Measurements from ENCODE around the gene SCN2B. TPM values are rescaled to one million over a fixed set of nuclear protein-coding genes. Genes with fewer than 3 reads are reported as not detected.
A peak's percentile ranks its signal among the peaks of the same experiment; 100 is the strongest.
"Not testable (repeated sequence)": the region's sequence is repeated elsewhere in the genome, so short reads cannot be mapped to it uniquely, and the experiment has no call there.

Gene SCN2B
- total and polyA plus RNA-seq, 8 donors: 0.12 to 0.92 (median 0.29) TPM; not detected in 3

GRCh38 chr11:118186346-118187107 is 10.1 kb upstream of the SCN2B start:
- 19 to 54% (median 45%) methylated on average over 6 of the region's 6 CpGs for WGBS, 5 donors
- no peak for DNase-seq
- no peak overlapping the region for H3K27ac ChIP-seq

DNA sequence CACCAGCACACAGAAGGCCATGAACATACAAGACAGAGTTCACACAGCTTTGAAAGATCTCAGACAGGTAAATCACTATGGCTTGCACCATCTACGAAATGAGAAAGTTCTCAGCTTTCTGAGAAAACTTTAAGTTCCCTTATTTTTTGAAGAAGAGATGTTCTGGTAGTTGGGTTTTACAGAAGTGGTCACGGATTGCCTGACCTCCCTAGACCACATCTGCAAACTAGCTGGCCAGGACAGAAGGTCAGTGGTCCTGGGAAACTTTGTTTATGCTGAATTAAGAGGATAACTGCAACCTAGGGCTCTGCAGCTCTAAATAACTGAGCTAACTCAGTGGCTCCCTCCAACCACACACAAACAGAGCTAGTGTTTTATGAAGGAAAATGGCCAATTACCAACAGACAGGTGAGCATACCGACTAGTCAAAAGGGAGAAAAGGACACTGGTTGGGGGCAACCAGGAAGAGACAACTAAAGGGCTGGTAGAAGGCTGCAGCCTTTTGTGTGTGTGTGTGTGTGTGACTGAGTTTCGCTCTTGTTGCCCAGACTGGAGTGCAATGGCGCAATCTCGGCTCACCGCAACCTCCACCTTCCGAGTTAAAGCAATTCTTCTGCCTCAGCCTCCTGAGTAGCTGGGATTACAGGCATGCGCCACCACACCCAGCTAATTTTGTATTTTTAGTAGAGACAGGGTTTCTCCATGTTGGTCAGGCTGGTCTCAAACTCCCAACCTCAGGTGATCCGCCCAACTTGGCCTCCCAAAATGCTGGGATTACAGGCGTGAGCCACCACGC is 8.5 kb upstream of the SCN2B start:
- no peaks in the 10 kb centered on the region for H3K9me3 ChIP-seq
- DNase-seq: no peak
- H3K36me3 ChIP-seq: no peaks in the 10 kb centered on the region
- H3K27ac ChIP-seq: peak overlapping the region in 2 of 5 donors; percentile 19 to 33
- no peak overlapping the region for H3K4me3 ChIP-seq
- intact Hi-C loops (cut with DNase I; ENCODE audit: low total_unique reads): no loop called here
- H3K27me3 ChIP-seq: peaks cover 0 to 17% (median 0%) of the 10 kb centered on the region in 3 donors
- peaks cover 0 to 8% (median 3%) of the 10 kb centered on the region in 4 donors for H3K4me1 ChIP-seq
- TF ChIP-seq CTCF (IDR thresholded peaks at IDR 0.05) (no peak), POLR2A (IDR thresholded peaks at IDR 0.05) (no peak), EP300 (IDR thresholded peaks at IDR 0.05) (no peak), POLR2AphosphoS5 (IDR thresholded peaks at IDR 0.05) (no peak)
- 85 to 98% (median 92%) methylated on average over 12 of the region's 12 CpGs for WGBS, 5 donors

More at GRCh38 chr11:118186346-118187107, 10.1 kb upstream of the SCN2B start:
- Histone ChIP-seq H3K36me3 (no peaks in the 10 kb centered on the region), H3K4me1 (no peaks in the 10 kb centered on the region), H3K9me3 (peaks cover 0 to 4% (median 0%) of the 10 kb centered on the region in 4 donors), H3K4me3 (no peak overlapping the region), H3K27me3 (peaks cover 0 to 7% (median 0%) of the 10 kb centered on the region in 3 donors)
- TF ChIP-seq POLR2A (IDR thresholded peaks at IDR 0.05) (no peak), POLR2AphosphoS5 (IDR thresholded peaks at IDR 0.05) (no peak), EP300 (IDR thresholded peaks at IDR 0.05) (no peak), CTCF (IDR thresholded peaks at IDR 0.05) (no peak)
- intact Hi-C loops (cut with DNase I; ENCODE audit: low total_unique reads): no loop called here

GRCh38 chr11:118183691-118184090 is 7.3 kb upstream of the SCN2B start:
- H3K4me3 ChIP-seq; H3K36me3 ChIP-seq; DNase-seq; H3K27ac ChIP-seq; intact Hi-C loops (cut with DNase I; ENCODE audit: low total_unique reads); H3K9me3 ChIP-seq; H3K4me1 ChIP-seq: not testable (repeated sequence)
- WGBS, 5 donors: 74 to 95% (median 92%) methylated on average over 5 of the region's 5 CpGs
- peaks cover 0 to 17% (median 0%) of the 10 kb centered on the region in 3 donors for H3K27me3 ChIP-seq

DNA sequence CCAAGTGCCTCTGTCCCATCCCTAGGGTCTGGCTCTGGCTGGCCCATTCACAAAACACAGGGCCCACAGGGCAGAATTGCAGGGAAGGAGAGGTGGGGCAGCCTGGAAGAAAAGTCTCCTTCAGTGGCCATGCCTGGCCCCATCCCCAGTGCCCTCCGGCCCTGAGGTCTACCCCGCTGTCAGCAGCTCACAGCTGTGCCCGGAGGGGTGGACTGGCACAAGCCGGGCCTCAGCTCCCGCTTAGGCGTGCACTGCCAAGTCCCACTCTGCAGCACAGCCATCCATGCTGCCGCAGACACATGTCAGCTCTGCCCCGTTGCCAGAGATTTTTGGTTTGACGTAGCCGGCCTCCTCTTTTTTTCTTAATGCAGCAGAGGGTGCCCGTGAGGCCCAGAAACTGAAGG is 3.9 kb upstream of the SCN2B start:
- peaks cover 0 to 17% (median 7%) of the 10 kb centered on the region in 4 donors for H3K4me1 ChIP-seq
- H3K27ac ChIP-seq: no peak overlapping the region
- peaks cover 0 to 29% (median 0%) of the 10 kb centered on the region in 3 donors for H3K27me3 ChIP-seq
- H3K9me3 ChIP-seq: no peaks in the 10 kb centered on the region
- no peaks in the 10 kb centered on the region for H3K36me3 ChIP-seq
- peak in 1 of 2 donors; percentile 89 for DNase-seq
- intact Hi-C loops (cut with DNase I; ENCODE audit: low total_unique reads): no loop called here
- TF ChIP-seq POLR2A (IDR thresholded peaks at IDR 0.05) (no peak), POLR2AphosphoS5 (IDR thresholded peaks at IDR 0.05) (no peak), EP300 (IDR thresholded peaks at IDR 0.05) (no peak), CTCF (IDR thresholded peaks at IDR 0.05) (no peak)
- H3K4me3 ChIP-seq: no peak overlapping the region
- 32 to 52% (median 40%) methylated on average over 7 to 11 of the region's 11 CpGs for WGBS, 5 donors

All from stomach (tissue), 9 donors.